GM19099 (cell line): ENCODE results near the gene FOXP2.

ENCODE experiments used
- POLR2A ChIP-seq: IDR thresholded peaks from 3 replicates; pipeline ENCODE4 v1.6.1; 2011; ENCODE audit warnings: low read depth; ENCODE audit not compliant: insufficient read length; ENCODE audit errors: extremely low read depth

FOXP2 gene

GRCh38 chr7:114653364-114654088 is 238.9 kb downstream of the FOXP2 start:
- no peak for TF ChIP-seq POLR2A

GRCh38 chr7:114656466-114656865 is 241.9 kb downstream of the FOXP2 start:
- TF ChIP-seq POLR2A: no peak

GRCh38 chr7:114657279-114657678 is 242.7 kb downstream of the FOXP2 start:
- TF ChIP-seq POLR2A: no peak

- TF ChIP-seq POLR2A: no peak
Observed at GRCh38 chr7:114658216-114658615, 243.6 kb downstream of the FOXP2 start.

GRCh38 chr7:114659409-114660125 is 245.0 kb downstream of the FOXP2 start:
- no peak for TF ChIP-seq POLR2A

- no peak for TF ChIP-seq POLR2A
Observed at GRCh38 chr7:114660126-114660486, 245.5 kb downstream of the FOXP2 start.

- TF ChIP-seq POLR2A: no peak
Observed at GRCh38 chr7:114660753-114661152, 246.1 kb downstream of the FOXP2 start.

- TF ChIP-seq POLR2A: no peak
Observed at GRCh38 chr7:114662002-114662677, 247.5 kb downstream of the FOXP2 start.

- TF ChIP-seq POLR2A: no peak
Observed at GRCh38 chr7:114663502-114663901, 248.9 kb downstream of the FOXP2 start.

GRCh38 chr7:114670676-114671075 is 256.1 kb downstream of the FOXP2 start:
- no peak for TF ChIP-seq POLR2A

- no peak for TF ChIP-seq POLR2A
Observed at GRCh38 chr7:114671563-114672123, 257.0 kb downstream of the FOXP2 start.

GRCh38 chr7:114678116-114678515 is 263.5 kb downstream of the FOXP2 start:
- TF ChIP-seq POLR2A: no peak

GRCh38 chr7:114687238-114687637 is 272.6 kb downstream of the FOXP2 start:
- no peak for TF ChIP-seq POLR2A

- no peak for TF ChIP-seq POLR2A
Observed at GRCh38 chr7:114688443-114689055, 273.9 kb downstream of the FOXP2 start.

- no peak for TF ChIP-seq POLR2A
Observed at GRCh38 chr7:114689406-114689805, 274.8 kb downstream of the FOXP2 start.
